Amygdala (tissue), 56 donors: Measurements from ENCODE around the gene SYF2.

ENCODE experiments used
- DNase-seq, 56 donors: peaks; one replicate each; lab custom pipeline; 2025; lab: John Stamatoyannopoulos, UW

SYF2 gene

DNA sequence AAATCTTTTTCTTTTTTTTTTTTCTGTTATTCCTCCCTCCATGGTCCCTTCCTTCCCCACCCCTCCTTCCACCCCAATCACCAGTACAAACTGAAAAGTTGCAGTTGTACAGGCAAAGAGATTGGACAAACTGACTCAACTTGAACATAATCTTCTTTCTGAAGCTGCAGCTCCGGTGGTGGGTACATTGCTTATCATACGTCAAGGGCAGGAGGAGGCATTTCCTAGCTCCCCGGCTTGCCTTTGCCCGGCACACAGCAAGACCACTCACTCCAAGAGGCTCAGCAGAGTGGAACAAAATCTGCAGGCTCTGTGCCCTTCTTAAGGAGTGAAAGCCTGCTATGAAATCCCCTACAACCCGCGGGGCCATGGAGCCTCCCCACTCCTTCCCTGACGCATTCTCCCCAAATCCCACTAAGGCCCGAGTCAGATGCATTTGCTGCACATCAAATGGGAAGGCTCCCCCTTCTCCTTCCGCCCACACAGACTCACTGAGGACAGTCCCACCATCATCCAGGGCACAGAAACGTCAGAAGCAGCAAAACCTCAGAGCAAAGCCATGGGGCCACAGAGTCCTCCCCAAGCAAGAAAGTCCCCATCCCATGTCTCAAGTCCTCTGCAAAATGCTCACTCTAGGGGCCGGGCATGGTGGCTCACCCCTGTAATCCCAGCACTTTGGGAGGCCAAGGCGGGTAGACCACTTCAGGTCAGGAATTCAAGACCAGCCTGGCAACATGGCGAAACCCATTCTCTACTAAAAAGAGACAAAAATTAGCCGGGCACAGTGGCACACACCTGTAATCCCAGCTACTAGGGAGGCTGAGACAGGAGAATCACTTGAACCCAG lies 45.9 kb downstream of the SYF2 start:
- no peak for DNase-seq

- no peak for DNase-seq
These were observed 46.7 kb downstream of the SYF2 start for GRCh38 chr1:25185409-25186160.

DNA sequence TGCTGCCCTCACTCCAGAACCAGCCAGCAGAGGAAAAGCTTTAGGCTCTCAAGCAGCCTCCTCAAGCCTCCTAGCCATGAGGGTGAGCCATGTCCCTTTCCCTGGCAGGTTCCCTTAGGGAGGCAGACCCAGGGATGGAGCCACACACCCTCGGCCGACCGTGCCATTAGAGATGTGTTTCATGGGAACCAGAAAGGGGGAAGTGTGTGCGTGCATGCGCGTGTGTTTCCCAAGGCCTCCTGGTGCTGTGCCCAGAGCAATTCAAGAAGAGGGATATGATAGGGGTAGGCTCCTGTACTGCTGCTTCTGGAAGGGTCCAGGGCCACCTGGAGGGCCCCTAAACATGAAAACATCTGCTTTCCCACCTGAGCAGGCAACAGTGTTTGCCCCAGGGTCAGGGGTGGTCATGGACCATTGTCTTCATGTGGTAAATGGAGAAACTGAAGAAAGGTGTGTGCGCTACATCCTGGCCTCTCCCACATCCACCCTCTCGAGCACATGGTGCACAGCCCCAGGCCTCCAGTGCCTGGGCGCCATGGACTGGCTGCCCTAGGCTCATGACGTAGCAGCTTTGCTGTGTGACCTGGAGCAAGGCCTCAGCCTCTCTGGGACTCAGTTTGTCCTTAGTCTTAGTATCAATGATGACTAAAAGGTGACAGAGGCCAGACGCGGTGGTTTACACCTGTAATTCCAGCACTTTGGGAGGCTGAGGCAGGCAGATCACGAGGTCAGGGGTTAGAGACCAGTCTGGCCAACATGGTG lies 48.1 kb downstream of the SYF2 start:
- DNase-seq: no peak

DNA sequence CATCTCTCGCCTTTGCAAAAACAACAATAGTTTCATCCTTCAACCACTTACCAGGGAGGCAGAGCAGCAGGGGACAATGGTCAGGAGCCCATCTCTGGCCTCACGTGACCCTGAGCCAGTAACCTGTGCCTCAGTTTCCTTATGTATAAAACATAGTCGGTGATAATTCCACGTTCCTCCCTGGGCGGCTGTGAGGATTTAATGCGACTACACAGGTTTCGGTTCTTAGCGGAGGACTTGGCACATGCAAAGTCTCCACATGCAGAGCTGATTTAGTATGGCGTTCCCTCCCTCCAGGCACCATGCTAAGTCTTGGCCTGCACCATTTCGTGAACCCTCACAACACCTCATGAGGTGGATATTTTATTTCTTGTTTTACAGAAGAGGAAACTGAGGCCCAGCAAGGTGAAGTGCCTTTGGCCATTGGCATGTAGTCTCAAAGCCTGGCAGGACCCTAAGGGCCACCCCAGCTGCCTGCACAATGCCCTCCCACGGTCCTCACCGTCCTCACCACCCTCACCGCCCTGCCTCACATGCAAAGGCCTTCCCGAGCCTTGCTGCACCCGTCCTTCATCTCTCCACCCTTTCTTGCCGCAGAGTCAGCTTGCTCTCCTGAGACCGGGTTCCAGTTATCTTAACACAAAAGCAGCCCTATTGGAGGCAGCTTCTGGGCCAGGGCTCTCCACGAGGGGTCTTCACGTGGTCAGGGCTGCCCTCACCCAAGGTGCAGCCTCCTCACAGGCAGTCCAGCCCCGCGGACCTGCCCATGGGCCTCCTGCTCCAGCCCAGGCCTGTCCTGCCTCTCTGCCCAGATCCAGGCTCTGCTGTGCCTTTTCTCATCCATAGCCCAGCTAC lies 48.9 kb downstream of the SYF2 start:
- DNase-seq: no peak

DNA sequence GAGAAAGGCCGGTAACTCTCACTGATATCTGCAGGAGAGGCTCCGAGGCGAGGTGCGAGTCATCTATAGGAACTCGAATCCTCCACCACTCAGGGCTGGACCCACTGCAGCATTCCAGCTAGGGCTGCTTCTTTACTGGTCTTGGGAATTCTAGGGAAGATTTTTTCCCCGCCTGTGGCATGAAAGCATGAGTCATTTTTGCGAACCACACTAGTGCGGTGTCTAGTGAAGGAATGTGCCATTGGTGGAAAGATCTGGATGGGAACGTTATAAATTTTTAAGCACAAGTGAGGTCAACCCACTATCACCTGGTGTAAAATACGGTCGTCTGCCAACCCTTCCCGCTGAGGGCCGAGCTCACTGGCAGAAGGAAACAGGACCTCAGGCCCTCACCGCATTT lies 49.7 kb downstream of the SYF2 start:
- no peak for DNase-seq

GRCh38 chr1:25180996-25181395 lies 51.3 kb downstream of the SYF2 start:
- no peak for DNase-seq

DNA sequence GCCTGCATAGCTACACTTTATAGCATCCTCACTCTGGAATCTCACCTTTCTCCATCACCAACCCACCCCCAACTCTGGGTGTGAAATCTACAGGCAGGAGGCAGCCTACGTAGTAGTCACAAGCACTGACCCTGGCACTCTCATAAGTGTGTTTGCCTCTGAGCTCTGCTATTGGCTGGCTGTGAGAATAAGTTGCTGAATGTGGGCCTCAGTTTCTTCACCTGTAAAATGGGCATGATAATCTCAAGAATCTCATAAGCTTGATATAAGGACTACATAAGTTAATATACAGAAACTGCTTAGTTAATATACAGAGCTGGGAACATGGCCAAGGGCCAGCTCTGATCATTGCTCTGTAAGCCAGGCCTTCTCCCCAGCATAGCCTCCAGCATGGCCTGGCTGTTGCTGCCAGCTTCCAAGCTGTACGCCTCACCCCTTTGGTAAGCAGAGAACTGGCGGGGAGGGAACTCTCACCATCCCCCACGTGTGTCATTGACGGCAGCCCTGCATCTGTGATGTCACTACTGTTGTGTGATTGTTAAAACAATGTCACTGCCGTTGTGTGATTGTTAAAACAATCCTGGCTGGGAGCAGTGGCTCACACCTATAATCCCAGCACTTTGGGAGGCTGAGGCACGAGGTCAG lies 53.3 kb downstream of the SYF2 start:
- DNase-seq: no peak

DNA sequence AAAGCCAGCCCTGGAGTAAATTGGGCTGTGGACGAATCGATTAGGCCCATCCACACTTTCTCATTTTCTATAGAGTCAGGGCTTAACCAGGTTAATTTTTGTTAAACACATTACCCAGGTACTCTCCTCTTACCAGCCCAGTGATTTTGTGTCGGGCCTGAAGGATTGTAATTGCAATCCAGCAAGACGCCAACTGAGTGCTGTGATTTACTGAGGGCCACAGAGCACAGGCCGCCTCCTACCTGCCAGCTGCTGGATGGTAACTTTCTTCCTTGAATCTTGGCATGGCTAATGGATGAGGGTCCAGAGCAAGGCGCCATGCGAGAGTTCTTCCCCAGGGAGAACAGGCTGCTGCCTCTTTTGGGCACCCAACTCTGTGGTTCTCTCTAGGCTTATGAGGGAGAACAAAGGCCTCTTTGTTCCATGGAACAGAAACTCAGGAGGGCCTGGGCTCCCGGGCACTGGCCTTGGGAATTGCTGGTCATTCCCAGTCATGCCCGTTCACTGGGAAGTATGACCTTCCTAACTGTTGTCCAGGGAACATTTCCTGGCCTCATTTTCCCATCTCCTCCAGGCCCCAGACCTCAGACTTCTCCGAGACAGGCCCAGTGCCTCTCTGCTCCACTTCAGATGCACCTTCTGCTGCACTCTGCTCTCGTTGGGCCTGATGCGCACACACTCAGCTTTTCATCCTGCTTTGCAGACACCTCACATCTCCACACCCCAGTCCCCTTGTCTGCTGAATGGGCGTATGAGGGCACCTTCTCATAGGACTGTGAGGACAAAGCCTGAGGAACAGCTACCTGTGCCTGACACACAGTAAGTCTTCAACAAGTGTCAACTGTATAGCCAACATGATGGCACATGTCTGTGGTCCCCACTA lies 57.3 kb downstream of the SYF2 start:
- DNase-seq: peak in 29 of 56 donors; percentile 8 to 65 (median 35)

DNA sequence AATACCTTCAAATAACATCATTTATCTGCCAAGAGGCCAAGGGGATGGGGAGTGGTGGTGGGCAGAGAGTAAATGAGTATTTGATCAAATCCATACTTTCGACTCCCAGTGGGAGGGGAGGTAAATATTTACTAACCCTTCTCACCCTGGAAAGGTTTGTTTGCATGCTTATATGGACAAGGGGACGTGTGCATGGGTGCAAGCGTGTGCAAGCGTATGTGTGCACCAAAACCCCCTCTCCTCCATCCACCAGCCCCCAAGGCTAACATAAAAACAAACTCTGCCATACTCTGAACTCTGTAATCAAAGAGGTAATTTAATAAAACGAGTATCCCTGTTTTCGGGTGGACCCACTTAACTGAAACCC lies 58.0 kb downstream of the SYF2 start:
- no peak for DNase-seq

GRCh38 chr1:25173809-25174340 lies 58.4 kb downstream of the SYF2 start:
- DNase-seq: no peak
